ENCODE results near the gene JPH3. TPM values are rescaled to one million over a fixed set of nuclear protein-coding genes. Genes with fewer than 3 reads are reported as not detected.

JPH3 gene
- total and polyA plus RNA-seq, 3 donors from 2014 or later: 3.2 to 8.7 (median 8.3) TPM

DNA sequence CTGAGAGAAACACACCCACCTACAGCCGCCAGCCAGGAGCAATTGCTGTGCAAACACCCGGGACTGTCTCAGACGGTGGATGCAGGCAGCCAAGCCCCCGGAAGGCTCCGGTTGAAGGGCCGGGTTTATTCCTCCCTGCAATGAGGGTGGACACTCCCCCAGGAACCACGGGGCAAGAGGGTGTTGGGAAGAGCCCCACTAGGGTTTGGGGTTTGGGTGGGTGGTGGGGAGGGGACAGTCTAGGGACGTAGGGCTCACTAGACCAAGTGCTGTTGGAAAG is 19.2 kb downstream of the JPH3 start:
- Histone ChIP-seq H3K4me1 (no peaks in the 10 kb centered on the region), H3K4me3 (no peak overlapping the region), H3K27ac (no peak overlapping the region), H3K9me3 (no peaks in the 10 kb centered on the region), H3K27me3 (no peaks in the 10 kb centered on the region), H3K36me3 (ENCODE audit: low read depth, missing control alignments) (no peaks in the 10 kb centered on the region)
- WGBS, 2 donors: 59 to 60% methylated on average over 7 to 8 of the region's 8 CpGs
- intact Hi-C loops (cut with DNase I; ENCODE audit: low total_unique reads): no loop called here
- TF ChIP-seq, protein P1, sequence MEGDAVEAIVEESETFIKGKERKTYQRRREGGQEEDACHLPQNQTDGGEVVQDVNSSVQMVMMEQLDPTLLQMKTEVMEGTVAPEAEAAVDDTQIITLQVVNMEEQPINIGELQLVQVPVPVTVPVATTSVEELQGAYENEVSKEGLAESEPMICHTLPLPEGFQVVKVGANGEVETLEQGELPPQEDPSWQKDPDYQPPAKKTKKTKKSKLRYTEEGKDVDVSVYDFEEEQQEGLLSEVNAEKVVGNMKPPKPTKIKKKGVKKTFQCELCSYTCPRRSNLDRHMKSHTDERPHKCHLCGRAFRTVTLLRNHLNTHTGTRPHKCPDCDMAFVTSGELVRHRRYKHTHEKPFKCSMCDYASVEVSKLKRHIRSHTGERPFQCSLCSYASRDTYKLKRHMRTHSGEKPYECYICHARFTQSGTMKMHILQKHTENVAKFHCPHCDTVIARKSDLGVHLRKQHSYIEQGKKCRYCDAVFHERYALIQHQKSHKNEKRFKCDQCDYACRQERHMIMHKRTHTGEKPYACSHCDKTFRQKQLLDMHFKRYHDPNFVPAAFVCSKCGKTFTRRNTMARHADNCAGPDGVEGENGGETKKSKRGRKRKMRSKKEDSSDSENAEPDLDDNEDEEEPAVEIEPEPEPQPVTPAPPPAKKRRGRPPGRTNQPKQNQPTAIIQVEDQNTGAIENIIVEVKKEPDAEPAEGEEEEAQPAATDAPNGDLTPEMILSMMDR (IDR thresholded peaks at IDR 0.05): no peak
- TF ChIP-seq POLR2A (IDR thresholded peaks at IDR 0.05): no peak
- DNase-seq: no peak

DNA sequence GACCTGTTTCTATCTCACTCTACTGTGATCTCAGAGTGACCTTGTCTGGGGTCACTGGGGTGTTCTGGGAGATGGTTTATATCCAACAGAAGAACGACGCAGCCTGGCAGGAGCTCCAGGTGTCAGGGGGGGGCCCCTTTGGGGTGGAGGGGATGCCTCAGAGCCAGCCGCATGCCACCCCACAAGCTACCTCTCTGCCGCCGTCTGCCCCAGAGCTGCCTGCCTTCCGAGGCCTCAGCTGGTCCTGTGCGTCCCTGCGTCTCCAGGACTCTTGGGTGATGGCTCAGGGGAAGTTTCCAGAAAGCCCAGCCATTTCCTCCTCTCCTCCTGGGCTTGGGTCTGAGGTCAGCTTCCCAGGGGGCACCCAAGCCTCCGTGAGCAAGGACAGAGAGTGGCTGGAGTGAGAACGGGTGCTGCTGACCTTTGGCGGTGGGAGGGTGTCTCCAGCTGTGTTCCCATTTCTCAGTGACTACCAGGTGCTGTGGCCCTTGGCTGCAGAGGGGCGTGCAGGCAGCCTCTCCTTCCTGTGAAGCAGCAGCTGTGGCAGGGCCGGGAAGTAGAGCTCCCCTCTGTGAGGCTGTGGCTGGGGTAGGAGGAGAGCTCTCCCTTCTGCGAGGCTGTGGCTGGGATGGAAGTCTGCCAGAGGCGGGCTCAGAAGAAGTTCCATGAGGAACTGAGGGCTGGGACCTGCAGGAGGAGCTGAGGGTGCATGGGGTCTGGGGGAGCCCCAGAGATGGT is 19.8 kb downstream of the JPH3 start:
- WGBS, 2 donors: 62 to 66% methylated on average over 9 to 15 of the region's 15 CpGs
- TF ChIP-seq, protein P1 (IDR thresholded peaks at IDR 0.05): no peak
- TF ChIP-seq POLR2A (IDR thresholded peaks at IDR 0.05): no peak
- Histone ChIP-seq H3K4me1 (no peaks in the 10 kb centered on the region), H3K27ac (no peak overlapping the region), H3K4me3 (no peak overlapping the region), H3K27me3 (no peaks in the 10 kb centered on the region), H3K36me3 (ENCODE audit: low read depth, missing control alignments) (no peaks in the 10 kb centered on the region), H3K9me3 (no peaks in the 10 kb centered on the region)
- no peak for DNase-seq
- intact Hi-C loops (cut with DNase I; ENCODE audit: low total_unique reads): no loop called here

DNA sequence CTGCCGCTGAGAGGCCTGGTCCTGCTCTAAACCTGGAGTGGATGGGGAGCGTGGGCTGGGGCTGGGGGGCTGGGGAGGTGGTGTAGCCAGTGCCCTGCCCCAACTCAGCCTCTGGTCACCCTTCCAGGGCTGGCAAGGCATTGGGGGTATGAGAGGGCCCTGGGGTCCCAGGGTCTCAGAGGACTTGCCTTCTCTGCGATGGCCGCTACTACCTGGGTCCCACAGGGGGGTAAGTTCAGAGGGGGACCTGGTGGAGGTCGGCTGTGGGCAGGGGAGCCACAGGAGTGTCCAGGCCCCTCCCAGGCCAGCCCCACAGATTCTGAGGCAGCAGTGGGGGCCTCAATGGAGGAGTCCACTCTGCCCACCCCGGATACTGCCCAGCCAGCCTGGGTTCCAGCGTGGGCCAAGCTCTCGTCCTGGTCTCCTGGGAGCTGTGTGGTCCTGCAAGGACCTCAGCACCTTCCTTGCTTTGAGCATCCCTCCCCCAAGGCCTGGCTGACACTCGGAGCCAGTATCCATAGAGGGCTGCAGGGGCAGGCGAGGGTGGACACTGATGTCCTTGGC is 20.5 kb downstream of the JPH3 start:
- Histone ChIP-seq H3K4me1 (no peaks in the 10 kb centered on the region), H3K36me3 (ENCODE audit: low read depth, missing control alignments) (no peaks in the 10 kb centered on the region), H3K4me3 (no peak overlapping the region), H3K27ac (no peak overlapping the region), H3K9me3 (no peaks in the 10 kb centered on the region), H3K27me3 (no peaks in the 10 kb centered on the region)
- TF ChIP-seq, protein P1 (IDR thresholded peaks at IDR 0.05): no peak
- TF ChIP-seq POLR2A (IDR thresholded peaks at IDR 0.05): no peak
- DNase-seq: no peak
- intact Hi-C loops (cut with DNase I; ENCODE audit: low total_unique reads): no loop called here
- WGBS, 2 donors: 84 to 90% methylated on average over 5 to 10 of the region's 10 CpGs

DNA sequence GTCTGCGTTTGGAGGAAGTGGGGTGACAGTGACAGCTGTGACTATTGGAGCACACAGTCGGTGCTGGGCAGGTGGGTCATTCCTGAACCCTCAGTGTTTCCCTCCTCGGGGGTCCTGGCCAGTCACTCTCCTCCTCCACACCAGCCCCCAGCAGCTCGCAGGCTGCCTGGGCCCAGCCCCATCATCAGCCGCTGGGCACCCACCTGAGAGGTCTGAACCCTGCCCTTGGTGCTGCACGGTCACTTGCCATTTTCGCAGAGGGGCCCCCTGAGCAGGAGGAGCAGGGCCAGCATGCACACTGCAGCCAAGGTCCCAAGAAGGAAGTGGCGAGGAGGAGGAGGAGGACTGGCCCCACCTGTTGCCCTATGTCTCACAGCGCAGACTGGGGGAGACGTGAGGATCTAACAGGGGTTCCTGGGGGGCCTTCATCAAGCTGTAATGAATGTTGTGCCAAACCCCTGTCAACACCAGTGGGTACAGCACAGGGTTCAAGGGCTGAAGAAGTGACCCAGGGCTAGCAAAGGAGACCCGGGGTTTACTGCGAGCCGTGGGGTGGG is 23.0 kb downstream of the JPH3 start:
- Histone ChIP-seq H3K36me3 (ENCODE audit: low read depth, missing control alignments) (no peaks in the 10 kb centered on the region), H3K27ac (no peak overlapping the region), H3K4me1 (no peaks in the 10 kb centered on the region), H3K4me3 (no peak overlapping the region), H3K27me3 (no peaks in the 10 kb centered on the region), H3K9me3 (no peaks in the 10 kb centered on the region)
- intact Hi-C loops (cut with DNase I; ENCODE audit: low total_unique reads): no loop called here
- WGBS, 2 donors: 83 to 84% methylated on average over 2 to 13 of the region's 13 CpGs
- no peak for TF ChIP-seq POLR2A (IDR thresholded peaks at IDR 0.05)
- TF ChIP-seq, protein P1 (IDR thresholded peaks at IDR 0.05): no peak
- DNase-seq: no peak

All from testis (tissue), 3 donors.